ENCODE measurements around the gene GNGT1.

Gene GNGT1

GRCh38 chr7:93906267-93906666, at the start of gene GNGT1:
Gene GNGT1, plus strand, starts transcription at chr7:93906567. Its CDS starts 180 bp downstream, at chr7:93906747.
- DNase-seq, result no peak

GRCh38 chr7:93858857-93859256, 47.5 kb upstream of the GNGT1 start:
- DNase-seq, result no peak

DNA sequence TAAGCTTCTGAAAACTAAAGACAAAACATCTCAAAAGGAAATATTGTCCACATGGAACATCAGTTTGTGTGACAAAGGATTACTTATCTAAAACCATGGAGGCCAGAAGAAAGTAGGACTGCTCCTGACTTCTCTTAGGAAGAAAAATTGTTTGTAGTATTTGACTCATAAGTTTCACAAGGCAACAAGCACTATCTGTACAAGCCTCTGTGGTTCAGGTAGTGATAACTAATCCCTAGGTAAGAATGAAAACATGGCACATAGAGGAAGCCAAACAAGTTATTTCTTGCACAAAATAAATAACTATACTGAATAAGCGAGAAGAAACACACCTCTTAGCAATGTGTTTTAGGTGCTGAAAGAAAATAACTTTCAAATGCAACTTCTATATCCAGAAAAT, 46.1 kb upstream of the GNGT1 start:
- DNase-seq, result no peak

DNA sequence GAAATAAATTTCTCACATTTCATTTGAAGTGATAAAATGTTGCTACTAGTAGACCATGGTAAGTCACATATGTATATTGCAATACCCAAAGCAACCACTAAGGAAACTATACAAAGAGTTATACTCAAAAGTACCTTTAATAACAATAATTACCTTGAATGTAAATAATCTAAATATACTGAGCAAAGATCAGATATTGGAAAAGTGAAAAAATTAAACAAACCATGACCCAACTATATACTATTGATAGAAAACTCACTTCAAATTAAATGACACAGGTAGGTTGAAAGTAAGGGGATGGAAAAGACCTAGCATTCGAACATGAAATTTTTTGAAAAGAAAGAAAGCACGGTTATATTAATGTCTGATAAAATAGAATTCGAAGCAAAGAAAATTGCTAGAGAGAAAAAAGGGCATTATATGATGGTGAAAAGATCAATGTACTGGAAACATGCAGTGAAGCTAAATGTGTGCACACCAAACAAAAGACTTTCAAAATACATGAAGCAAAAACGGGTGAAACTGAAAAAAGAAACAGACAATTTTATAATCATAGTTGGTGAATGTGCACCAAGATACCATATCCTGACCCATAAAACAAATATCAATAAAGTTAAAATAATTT, 44.9 kb upstream of the GNGT1 start:
- DNase-seq, result no peak

GRCh38 chr7:93862651-93863050, 43.7 kb upstream of the GNGT1 start:
- no peak for DNase-seq

GRCh38 chr7:93866886-93867285, 39.5 kb upstream of the GNGT1 start:
- no peak for DNase-seq

DNA sequence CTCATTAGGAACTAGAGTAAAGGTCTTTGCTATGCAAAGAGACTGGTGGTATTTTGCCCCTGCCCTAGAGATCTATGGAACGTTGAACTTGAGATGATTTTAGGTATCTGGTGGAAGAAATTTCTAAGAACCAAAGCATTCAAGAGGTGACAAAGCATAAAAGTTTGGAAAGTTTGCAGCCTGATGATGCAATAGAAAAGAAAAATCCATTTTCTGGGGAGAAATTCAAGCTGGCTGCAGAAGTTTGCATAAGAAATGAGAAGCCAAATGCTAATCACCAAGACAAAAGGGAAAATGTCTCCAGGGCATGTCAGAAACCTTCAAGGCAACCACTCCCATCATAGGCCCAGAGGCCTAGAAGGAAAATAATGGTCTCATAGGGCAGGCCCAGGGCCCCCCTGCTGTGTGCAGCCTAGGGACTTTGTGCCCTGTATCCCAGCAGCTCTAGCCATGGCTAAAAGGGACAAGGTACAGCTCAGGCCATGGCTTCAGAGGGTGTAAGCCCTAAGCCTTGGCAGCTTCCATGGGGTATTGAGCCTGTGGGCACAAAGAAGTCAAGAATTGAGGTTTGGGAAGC, 32.3 kb upstream of the GNGT1 start:
- DNase-seq, result no peak

GRCh38 chr7:93877742-93878141, 28.6 kb upstream of the GNGT1 start:
- DNase-seq, result no peak

DNA sequence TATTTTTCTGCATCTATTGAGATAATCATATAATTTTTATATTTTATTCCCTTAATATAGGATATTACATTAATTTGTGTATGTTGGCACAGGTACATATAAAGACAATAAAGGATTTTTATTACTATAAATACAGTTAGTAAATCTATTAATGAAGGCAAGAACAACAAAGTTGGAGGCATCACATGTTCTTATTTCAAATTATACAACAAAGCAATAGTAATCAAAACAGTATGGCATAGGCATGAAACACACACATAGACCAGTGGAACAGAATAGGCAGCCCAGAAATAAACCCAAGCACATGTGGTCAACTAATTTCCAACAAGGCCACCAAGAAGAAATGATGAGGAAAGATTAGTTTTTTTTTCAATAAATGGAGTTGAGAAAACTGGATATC, 27.0 kb upstream of the GNGT1 start:
- DNase-seq, result no peak

GRCh38 chr7:93882468-93882867, 23.9 kb upstream of the GNGT1 start:
- no peak for DNase-seq

DNA sequence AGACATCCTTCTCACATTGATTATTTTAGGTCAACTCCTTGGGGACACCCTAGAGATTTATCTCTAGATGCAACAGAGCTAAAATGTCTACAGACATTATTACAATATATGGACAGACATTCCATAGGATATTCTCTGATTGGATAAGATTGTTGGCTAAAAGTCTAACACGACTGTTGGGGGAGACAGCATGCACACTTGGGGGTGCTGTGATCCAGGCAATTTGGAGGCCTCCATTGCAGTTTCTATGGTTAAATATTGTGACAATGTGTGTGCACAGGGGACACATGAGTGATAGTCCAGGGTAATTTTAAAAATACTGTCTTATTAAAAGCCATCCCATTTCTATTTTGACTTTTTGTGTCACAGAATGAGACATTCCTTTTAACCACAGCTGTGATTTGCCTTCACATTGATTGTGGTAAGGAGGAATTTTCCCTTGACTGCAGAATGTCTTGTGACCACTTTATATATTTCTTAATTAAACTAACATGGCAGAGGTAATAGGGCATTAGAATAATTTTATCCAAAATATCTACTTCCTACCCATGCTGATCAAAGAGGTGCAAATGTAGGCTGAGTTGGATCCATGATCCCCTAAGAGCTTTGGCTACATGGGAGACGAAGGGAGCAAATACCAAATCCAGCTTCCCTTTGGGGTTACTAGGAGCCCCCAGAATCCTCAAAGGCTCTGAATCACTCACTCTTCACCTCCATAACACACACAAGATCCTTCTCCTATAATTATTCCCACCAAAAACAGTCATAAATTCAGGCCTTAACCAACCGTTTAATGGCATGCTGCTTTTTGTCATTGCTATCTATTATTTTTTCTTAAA, 23.1 kb upstream of the GNGT1 start:
- no peak for DNase-seq

DNA sequence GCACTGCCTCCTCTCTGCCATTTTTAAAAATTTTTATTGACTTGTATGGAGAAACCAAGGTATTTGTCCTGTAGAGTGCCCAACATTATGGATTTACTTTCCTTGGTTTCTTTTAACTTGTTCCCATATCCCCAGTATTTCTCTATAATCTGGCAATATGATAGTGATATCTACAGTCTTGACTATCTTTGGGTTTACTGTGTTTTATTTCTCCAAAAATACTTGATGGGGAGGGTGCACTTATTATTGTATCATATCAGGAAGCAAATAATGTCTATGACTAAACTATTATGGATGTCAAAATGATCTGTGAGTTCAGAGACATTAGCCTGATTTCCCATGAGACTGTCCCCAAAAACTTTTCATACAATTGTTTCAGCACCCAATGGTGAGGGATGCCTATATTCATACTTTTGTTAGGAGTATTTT, 22.4 kb upstream of the GNGT1 start:
- DNase-seq, result no peak

DNA sequence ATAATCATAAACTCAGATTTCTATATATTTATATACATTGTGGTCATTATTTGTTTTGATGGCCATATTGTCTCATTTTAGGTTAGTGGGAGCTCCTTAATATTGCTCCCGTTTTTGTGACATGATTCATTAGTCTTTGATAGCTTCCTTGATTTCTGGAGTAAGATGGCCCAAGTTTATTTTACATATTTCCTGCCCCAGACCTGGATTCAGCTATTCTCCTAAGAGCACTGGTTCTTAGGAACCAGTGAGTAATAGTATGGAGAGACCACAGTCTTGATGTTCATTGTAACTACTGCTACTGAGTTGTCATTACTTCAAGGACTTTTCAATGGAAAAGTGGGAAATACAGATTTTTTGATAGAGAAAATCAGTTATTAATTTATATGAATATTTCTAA, 21.8 kb upstream of the GNGT1 start:
- DNase-seq, result no peak

DNA sequence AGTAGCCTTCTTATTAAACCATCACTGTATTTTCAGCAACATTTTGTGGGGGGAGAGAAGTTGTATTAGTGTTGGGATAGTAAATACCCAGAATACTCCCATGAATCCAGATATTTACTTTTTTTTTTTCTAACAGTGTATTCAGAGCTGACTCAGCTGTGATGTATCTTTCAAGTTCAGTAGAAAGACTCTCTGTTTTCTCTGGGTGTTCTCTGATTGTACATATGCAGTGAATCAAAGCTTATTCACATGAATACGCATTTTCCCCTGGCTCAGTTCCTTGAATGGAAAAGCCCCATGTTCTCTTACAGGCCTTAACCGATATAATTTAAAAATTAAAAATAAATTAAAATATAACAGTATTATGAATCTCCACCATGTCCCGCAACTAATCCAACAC, 17.1 kb upstream of the GNGT1 start:
- DNase-seq, result no peak

- no peak for DNase-seq
Measured at GRCh38 chr7:93890041-93890463, 16.3 kb upstream of the GNGT1 start.

DNA sequence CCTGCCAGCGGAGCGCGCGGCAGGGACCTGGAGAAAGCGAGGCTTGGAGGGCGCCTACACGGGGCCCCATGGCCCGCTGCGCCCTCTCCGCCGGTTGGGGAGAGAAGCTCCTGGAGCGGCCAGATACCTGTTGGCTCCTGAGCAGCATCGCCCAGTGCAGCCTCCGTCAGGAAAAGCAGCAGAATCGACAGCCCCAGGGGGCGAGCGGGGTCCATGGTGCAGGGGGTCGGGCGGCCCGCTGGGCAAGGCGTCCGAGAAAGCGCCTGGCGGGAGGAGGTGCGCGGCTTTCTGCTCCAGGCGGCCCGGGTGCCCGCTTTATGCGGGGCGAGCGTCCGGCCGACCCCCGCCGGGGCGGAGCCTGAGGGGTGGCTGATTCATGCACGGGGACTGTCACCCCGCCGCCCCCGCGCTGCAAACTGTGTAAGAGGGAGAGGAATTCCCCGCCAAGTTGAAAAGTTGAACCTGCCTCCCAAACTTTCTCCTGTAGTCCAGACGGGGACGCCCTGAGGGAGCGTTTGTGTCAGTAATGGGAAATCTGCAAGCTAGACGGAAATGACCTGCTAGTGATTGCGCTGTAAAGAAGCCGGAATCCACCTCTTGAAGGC, 15.8 kb upstream of the GNGT1 start, which contains the start of gene TFPI2:
TSS of gene TFPI2 (minus strand) at position 290 of the 605 bp plus-strand sequence. CDS start at position 215, 75 bp downstream.
- DNase-seq, result no peak

GRCh38 chr7:93894426-93894825, 11.9 kb upstream of the GNGT1 start:
- DNase-seq, result no peak

DNA sequence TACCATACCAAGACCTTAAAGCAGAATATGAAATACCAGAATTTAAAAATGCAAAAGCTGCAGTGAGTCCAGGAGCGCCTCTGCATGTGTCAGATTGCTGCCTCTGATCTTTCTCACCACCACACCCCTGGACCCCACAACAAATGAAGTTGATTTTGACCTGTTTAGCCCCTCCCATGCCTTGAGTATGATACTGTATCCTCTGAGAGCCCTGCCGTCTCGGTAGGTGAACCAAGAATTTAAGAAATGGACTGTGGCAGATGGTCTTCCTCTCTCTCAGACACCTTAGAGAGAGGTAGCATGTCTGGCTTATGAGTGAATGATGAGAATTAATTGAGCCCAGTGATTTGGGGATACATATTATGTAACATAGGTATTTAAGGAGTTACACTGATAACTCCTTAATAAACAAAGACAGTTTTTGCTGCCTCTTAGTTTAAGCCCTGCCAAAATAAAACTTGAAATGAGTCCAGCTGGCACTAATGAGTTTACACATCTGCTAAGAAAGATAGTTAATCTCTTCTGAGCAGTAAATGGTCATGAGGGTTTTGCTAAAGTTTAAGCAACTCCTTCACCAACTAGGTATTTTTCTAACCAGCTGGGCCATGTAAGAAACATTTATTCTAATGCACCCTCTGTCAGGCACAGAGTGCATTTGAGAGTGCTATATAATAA, 11.3 kb upstream of the GNGT1 start:
- no peak for DNase-seq

- DNase-seq, result no peak
Measured at GRCh38 chr7:93895859-93896600, 10.3 kb upstream of the GNGT1 start.

GRCh38 chr7:93897680-93898079, 8.7 kb upstream of the GNGT1 start:
- DNase-seq, result no peak

DNA sequence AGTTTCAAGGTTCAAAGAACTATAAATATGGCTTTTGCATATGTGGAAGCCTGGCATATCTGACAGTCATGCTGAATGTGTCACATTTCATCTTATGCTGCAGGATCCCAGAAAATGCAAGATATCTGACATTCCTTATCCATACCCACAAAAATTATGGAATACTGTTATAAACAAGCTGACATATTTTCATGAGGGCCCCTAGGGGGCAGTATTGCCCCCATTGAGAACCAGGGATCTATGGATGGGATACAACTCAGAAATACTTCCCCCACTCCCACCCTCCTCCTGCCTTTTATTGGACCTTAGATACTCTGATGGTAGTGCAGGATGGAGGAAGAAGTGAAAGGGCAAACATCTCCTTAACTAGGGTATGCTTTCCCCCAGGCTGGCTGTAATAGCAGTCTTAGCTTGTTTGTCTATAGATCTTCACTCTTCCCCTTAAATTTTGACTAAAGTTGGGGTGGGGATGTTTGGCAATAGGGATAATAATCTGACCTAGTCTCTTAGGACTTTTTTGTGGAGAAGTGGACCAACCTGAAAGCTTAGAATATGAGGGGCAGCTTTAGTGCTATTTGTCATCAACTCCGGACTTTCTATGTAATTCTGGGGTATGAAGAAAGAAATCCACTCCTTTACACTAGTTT, 3.5 kb upstream of the GNGT1 start:
- peak; percentile 8 for DNase-seq
